ENCODE data around the gene GALNT14.

The GALNT14 gene

DNA sequence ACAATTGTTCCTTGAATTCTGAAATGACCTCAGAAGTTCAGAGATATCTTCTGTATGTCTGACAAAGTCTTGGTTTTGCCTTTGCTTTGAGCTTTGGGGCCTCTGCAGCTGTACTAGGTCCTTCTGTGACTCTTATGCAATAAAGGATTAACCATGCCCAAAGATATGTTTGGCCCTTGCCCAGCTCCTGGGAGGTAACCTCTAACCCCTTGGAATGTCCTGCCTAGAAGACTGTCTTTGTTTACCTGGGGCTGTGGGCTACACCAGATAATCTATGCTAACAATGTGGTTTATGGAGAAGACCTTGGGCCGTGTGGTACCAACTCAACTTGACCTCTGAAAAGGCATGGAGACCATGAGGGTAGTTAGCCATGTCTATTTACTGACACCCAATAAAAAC lies 190.1 kb downstream of the GALNT14 start:
- TF ChIP-seq POLR2A (IDR thresholded peaks at IDR 0.05; ENCODE audit: low read length) (no peak), GATA1 (IDR thresholded peaks at IDR 0.05; ENCODE audit: low read depth, low read length) (no peak)

GRCh38 chr2:30947686-30948085 lies 190.6 kb downstream of the GALNT14 start:
- TF ChIP-seq POLR2A (IDR thresholded peaks at IDR 0.05; ENCODE audit: low read length) (no peak), GATA1 (IDR thresholded peaks at IDR 0.05; ENCODE audit: low read depth, low read length) (no peak)
- no peak for DNase-seq

More for the DNA sequence above, 190.1 kb downstream of the GALNT14 start:
- DNase-seq = no peak

DNA sequence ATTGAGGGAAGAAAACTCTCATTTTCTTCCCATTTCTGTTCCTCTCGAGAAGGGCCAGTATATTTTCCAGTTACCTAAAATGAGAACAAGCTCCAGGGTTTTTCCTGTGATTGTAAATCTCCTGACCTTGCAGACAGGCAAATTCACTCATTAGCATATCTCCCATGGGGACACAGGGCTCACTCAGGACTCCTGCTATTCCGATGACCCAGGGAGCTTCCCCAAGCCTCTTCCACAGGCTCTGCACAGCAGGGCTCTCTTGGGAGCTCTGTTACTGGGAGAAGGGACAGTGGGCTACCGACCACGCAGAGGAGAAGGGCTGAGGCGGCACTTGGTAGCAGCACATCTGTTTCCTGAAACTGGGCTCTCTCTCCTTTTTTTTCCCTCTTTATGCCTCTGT lies 195.8 kb downstream of the GALNT14 start:
- DNase-seq = no peak
- no peak for TF ChIP-seq GATA1 (IDR thresholded peaks at IDR 0.05; ENCODE audit: low read depth, low read length)
- TF ChIP-seq POLR2A (IDR thresholded peaks at IDR 0.05; ENCODE audit: low read length) = no peak

DNA sequence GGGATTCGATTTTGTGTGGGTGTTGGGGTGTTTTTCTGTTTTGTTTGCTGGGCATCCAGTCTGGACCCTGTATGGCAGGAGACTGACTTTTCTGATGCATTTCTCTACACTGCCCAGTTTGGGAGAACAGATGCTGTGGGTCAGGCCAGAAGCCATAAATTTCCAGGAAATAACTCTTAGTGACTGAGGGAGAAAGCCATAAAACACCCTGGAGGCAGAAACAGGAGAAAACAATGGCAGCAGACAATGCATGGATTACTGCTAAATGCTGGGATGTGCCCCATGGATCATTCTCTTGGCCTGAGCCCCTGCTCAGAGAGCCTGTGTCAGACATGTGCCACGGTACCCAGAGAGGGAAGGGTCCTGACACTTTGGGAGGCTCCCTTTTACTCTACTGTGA lies 197.4 kb downstream of the GALNT14 start:
- TF ChIP-seq POLR2A (IDR thresholded peaks at IDR 0.05; ENCODE audit: low read length) = no peak
- TF ChIP-seq GATA1 (IDR thresholded peaks at IDR 0.05; ENCODE audit: low read depth, low read length) = no peak
- DNase-seq = no peak

- no peak for TF ChIP-seq GATA1 (IDR thresholded peaks at IDR 0.05; ENCODE audit: low read depth, low read length)
- no peak for TF ChIP-seq POLR2A (IDR thresholded peaks at IDR 0.05; ENCODE audit: low read length)
- DNase-seq = no peak
Observed at GRCh38 chr2:30939364-30939763, 198.9 kb downstream of the GALNT14 start.

- no peak for DNase-seq
- TF ChIP-seq POLR2A (IDR thresholded peaks at IDR 0.05; ENCODE audit: low read length) = no peak
- no peak for TF ChIP-seq GATA1 (IDR thresholded peaks at IDR 0.05; ENCODE audit: low read depth, low read length)
Observed at GRCh38 chr2:30938196-30938595, 200.0 kb downstream of the GALNT14 start.

- DNase-seq = peak; percentile 3 to 15
- no peak for TF ChIP-seq POLR2A (IDR thresholded peaks at IDR 0.05; ENCODE audit: low read length)
- TF ChIP-seq GATA1 (IDR thresholded peaks at IDR 0.05; ENCODE audit: low read depth, low read length) = no peak
Observed at GRCh38 chr2:30936977-30937376, 201.3 kb downstream of the GALNT14 start.

GRCh38 chr2:30935795-30936194 lies 202.4 kb downstream of the GALNT14 start:
- TF ChIP-seq GATA1 (IDR thresholded peaks at IDR 0.05; ENCODE audit: low read depth, low read length) (no peak), POLR2A (IDR thresholded peaks at IDR 0.05; ENCODE audit: low read length) (no peak)
- no peak for DNase-seq

GRCh38 chr2:30934066-30934465 lies 204.2 kb downstream of the GALNT14 start:
- TF ChIP-seq GATA1 (IDR thresholded peaks at IDR 0.05; ENCODE audit: low read depth, low read length) (no peak), POLR2A (IDR thresholded peaks at IDR 0.05; ENCODE audit: low read length) (no peak)
- DNase-seq = no peak

- DNase-seq = no peak
- TF ChIP-seq POLR2A (IDR thresholded peaks at IDR 0.05; ENCODE audit: low read length) (no peak), GATA1 (IDR thresholded peaks at IDR 0.05; ENCODE audit: low read depth, low read length) (no peak)
Observed at GRCh38 chr2:30933496-30933895, 204.7 kb downstream of the GALNT14 start.

GRCh38 chr2:30932870-30933269 lies 205.4 kb downstream of the GALNT14 start:
- DNase-seq = no peak
- TF ChIP-seq GATA1 (IDR thresholded peaks at IDR 0.05; ENCODE audit: low read depth, low read length) (no peak), POLR2A (IDR thresholded peaks at IDR 0.05; ENCODE audit: low read length) (no peak)

- DNase-seq = peak; percentile 32 to 33
- TF ChIP-seq GATA1 (IDR thresholded peaks at IDR 0.05; ENCODE audit: low read depth, low read length) = no peak
- TF ChIP-seq POLR2A (IDR thresholded peaks at IDR 0.05; ENCODE audit: low read length) = no peak
Observed at GRCh38 chr2:30931841-30932407, 206.3 kb downstream of the GALNT14 start.

DNA sequence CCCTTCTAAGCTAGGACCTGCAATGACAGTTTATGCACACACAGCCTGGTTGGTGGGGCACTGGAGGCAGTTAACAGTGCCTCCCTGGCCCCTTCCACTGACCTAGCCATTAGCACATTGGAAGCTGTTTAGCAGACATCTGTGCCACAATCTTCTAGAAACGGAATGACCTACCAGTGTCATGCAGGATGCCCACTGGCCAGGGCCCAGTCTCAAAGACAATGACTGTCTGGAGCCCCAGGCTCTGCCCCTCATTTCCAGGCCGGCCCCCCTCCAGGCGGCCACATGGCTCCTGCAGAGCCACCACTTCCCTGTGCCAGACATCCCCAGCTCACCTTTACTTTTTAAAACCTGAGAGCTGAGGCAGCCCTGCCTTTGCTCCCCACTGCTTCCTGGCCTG lies 207.5 kb downstream of the GALNT14 start:
- DNase-seq = no peak
- no peak for TF ChIP-seq GATA1 (IDR thresholded peaks at IDR 0.05; ENCODE audit: low read depth, low read length)
- TF ChIP-seq POLR2A (IDR thresholded peaks at IDR 0.05; ENCODE audit: low read length) = no peak

DNA sequence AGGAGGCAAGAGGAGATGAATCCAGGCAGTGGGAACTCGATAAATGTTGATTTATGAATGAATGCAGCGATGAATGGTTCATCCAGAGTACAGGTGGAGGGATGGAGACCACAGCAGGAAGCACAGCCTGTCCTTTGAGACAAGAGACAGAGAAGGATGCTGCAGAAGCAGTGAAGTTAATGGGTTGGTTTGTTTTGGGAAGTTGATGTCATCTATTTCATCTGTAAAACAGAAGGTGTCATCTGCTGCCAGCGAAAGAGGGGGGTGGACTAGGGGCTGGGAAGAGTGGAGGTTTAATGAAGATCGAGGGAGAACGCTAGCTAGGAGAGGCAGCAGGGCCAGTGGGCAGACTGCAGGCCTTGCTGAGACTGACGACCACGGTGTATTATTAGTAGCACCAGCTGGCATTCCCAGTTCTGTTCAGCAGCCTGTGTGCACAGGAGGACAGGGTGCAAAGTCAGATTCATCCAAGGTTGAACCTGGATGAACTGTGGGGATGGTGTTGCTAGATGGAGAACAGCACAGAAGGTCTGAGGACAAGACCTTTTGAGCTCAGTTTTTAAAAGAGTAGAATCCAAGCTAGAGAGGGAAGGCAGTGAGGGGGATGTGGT lies 210.7 kb downstream of the GALNT14 start:
- TF ChIP-seq POLR2A (IDR thresholded peaks at IDR 0.05; ENCODE audit: low read length) = no peak
- TF ChIP-seq GATA1 (IDR thresholded peaks at IDR 0.05; ENCODE audit: low read depth, low read length) = no peak
- no peak for DNase-seq

- no peak for DNase-seq
- TF ChIP-seq GATA1 (IDR thresholded peaks at IDR 0.05; ENCODE audit: low read depth, low read length) (no peak), POLR2A (IDR thresholded peaks at IDR 0.05; ENCODE audit: low read length) (no peak)
Observed at GRCh38 chr2:30926606-30927005, 211.6 kb downstream of the GALNT14 start.

Data from erythroblast (primary cell).